ENCODE results near the gene ADAMTSL3.

GRCh38 chr15:83919978-83920510 is 266.1 kb downstream of the ADAMTSL3 start:
- TF ChIP-seq, protein P1, sequence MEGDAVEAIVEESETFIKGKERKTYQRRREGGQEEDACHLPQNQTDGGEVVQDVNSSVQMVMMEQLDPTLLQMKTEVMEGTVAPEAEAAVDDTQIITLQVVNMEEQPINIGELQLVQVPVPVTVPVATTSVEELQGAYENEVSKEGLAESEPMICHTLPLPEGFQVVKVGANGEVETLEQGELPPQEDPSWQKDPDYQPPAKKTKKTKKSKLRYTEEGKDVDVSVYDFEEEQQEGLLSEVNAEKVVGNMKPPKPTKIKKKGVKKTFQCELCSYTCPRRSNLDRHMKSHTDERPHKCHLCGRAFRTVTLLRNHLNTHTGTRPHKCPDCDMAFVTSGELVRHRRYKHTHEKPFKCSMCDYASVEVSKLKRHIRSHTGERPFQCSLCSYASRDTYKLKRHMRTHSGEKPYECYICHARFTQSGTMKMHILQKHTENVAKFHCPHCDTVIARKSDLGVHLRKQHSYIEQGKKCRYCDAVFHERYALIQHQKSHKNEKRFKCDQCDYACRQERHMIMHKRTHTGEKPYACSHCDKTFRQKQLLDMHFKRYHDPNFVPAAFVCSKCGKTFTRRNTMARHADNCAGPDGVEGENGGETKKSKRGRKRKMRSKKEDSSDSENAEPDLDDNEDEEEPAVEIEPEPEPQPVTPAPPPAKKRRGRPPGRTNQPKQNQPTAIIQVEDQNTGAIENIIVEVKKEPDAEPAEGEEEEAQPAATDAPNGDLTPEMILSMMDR (IDR thresholded peaks at IDR 0.05; ENCODE audit: low read depth, low read length) = no peak
- TF ChIP-seq EZH2phosphoT487 (IDR thresholded peaks at IDR 0.05; ENCODE audit: low read depth) = no peak
